GM18508 (cell line): ENCODE results near the gene KIAA2012.

Experiments used
- ATAC-seq: cut with Tn5 transposase; IDR thresholded peaks from one replicate; pipeline ENCODE4 v1.9.1; 2021; ENCODE audit warnings: moderate number of reproducible peaks; ENCODE audit not compliant: insufficient read depth, unreplicated experiment

The KIAA2012 gene

DNA sequence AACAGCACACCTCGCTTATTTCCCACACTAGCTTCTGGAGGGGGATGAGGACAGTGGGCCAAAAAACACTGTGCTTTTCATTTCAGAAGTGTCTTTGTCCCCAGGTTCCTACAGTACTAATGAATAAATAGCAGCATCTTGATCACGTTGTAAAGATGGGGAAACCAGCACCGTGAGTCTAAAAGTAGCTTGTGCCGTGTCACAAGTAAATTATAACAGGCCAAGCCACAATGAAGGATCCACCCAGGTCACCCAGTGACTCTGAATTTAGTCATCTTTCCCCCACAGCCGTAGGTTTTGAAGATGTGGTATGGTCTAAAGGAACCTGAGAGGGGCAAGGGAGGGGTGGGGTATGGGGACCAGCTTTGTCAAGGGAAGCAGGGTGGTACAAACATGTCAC is 30.6 kb upstream of the KIAA2012 start:
- no peak for ATAC-seq

DNA sequence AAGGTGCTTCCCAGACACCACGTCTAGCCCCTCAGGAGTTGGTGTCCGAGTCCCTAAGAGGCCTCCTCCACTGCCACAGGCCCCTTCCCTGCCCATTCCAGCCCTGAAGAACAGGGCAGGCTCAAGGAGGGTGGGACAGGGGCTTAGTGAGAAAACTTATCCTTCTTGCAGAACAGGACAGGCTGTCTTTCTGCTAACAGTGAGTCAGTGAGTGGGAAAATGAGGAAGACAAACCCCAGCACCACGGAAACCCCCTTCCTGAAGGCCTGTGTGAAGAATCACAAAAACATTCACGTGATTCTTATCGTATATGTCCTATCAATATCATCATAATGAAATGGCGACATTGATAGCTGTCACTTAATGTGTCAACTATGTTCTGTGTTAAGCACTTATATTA is 29.6 kb upstream of the KIAA2012 start:
- ATAC-seq, result no peak

DNA sequence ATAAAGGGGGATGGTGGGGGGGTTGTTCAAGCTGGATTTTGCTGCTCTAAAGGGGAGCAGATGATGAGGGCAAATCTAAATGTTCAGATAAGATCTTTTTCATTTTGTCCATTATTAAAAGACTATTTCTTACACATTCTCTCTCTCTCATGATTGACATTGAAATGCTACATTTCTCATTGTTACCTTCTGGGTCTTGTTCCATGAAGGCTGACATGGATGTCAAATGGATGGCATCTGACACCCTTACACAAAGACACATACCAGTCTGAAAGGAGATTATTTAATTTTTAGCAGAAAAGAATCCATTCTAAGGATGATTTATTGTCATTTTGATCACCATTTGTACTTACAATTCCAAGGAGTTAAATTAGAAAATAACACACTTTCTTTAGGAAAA is 28.3 kb upstream of the KIAA2012 start:
- ATAC-seq, result no peak

DNA sequence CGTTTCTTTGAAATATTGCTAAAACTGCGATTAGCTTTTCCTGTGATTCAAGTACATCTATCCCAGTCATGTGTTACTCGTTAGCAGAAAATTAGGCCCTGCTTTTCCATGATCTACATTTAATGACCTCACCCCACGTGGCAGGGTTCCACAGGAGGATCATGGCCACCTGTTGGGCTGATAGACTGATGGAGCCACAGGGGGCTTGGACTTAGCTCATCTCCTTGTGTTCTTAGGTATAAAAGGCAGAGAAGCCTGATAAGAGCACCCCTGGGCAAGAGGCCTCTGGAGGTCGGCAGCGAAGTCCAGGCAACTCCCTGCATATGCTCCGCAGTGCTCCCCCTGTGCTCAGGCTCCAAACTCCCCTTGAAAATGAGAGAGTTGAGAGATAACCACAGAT is 26.5 kb upstream of the KIAA2012 start:
- ATAC-seq, result no peak

DNA sequence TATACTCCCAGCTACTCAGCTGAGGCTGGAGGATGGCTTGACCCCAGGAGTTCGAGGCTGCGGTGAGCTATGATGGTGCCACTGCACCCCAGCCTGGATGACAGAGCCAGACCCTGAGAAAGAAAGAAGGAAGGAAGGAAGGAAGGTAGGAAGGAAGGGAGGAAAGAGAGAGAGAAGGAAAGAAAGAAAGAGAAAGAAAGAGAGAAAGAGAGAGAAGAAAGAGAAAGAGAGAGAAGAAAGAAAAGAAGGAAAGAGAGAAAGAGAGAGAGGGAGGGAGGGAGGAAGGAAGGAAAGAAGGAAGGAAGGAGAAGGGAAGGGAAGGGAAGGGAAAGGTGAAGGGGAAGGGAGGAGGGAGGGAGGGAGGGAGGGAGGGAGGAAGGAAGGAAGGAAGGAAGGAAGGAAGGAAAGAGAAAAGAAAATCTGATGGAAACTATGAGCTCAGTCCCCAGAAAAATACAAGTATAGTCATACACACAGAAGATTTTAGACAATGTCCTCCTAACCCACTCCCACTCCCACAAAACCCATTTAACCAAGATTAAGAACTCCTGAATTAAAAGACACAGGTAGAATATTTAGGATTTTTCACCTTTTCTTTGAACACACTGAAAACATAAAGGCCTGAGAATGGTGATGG is 23.8 kb upstream of the KIAA2012 start:
- no peak for ATAC-seq

DNA sequence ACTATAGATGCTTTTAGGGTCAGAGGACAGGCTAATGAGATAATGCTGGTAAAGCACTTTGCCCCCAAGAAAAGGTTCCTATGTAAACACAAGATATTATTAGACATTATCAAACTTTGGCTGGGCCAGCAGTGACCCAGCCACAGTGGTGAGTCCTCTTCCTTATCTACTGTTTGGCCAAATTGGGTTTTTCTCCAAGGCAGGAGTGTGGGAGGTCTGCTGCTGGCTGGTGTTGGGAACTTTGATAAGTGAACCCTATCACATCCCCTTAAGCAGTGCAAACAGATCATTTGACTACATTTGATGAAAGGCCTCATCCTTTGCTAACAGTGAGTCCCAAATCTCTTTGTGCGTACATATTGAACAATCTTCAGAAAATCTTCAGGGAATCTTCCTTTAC is 23.2 kb upstream of the KIAA2012 start:
- ATAC-seq, result no peak

DNA sequence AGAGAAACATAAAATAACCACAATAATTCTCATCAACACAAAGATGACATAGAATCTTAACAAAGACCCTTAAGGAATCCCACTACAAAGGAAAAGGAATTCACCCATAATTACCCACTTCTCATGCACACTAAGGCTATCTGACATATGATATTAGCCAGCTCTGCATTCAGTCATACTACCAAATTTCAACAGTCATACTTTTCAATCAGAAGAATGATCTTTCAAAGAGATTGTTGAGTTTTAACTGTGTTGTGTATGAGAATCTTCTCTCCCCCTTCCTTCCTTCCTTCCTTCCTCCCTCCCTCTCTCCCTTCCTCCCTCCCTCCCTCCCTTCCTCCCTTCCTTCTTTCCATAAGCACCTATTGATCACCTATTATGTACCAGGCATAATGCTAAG is 22.4 kb upstream of the KIAA2012 start:
- ATAC-seq, result no peak

DNA sequence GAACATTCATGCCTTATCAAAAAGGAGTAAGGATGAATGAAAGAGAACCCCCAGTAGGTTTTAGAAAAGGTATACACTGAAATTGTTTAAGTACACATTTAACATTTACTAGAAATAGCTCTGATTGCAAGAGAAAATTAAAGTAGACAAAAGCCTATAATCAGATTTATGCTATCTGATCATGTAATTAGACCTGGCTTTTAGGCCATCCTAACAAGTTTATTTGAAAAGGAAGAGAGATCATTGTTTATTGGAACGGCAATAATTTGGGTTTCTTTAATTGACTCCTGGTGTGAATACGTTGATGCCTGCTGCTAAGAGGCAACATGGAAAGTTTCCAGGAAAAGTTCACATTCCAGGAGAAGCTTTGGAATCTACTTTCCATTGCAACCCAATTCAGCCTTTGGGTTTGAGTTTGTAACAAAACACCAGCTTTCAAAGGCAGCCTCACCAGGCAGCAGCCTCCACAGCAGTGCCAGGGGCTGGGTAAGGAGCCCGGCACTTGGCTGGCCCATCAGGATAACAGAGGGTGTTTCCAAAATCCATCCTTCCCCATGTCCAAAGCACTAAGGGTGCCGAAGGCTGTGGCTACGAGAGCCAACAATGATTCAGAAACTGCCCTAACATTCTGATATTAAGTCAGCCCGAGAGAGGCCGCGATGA is 21.4 kb upstream of the KIAA2012 start:
- ATAC-seq, result no peak

DNA sequence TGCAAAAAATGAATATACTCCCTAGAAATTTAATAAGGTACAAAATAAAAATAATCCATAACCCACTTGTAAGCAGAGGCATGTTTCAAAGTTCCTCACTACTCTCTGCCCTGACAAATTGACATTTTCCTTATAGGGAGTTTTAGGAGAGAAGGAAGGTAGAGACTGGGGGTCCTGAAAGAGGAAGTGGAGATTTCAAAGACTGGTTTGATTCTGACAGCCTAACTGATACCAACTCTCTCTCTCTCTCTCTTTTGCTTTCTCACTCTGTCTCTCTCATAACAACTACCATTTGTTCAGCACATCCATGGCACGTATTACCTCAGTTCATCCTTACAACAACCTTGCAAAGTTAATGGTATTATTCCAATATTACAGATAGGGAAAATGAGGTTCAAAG is 20.8 kb upstream of the KIAA2012 start:
- no peak for ATAC-seq

DNA sequence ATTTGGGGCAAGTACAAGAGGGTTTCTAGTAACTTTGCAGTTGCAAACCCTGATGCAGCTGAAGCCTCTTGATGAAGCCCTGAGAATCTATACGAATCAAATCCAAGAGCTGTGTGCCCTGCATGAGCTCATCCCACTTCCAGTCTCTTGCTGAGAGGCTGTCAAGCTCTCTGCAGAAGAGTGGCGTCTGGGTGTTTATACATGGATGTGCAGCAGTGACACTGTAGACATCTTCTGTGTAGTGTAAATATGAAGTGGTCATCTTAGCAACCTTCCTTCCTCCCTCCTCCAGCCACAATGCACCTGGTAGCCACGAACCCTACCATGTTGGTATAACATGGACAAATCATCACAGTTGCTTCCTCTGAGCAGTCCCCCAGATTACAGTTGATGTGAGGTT is 18.4 kb upstream of the KIAA2012 start:
- no peak for ATAC-seq

DNA sequence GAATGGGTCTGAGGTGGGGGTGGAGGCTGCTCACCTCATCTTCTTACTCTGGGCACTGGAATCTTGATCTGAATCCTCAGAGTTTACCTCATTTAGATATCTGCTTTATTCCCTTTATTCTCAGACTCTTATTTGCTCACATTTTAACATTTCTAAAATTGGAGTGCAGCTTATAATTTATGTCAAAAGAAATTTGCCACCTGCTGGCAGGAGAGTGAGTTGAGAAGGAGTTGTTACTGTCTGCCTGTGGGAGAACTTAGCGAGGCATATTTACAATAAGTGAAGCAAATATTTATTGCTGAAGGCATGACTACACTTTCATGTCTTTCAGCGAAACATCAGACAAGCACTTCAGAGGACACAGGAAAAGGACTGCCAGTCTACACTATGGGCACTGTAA is 16.4 kb upstream of the KIAA2012 start:
- ATAC-seq, result no peak

DNA sequence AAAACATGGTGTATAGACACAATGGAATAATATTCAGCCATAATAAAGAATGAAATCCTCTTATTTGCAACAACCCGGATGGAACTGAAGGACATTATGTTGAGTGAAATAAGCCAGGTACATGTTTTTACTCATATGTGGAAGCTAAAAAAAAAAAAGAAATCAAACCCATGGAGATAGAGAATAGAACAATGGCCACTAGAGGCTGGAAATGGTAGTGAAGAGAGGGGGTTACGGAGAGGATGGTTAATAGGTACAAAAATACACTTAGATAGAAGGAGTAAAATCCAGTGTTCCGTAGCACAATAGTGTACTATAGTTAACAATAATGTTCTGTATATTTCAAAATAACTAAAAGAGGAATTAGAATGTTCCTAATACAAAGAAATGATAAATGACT is 12.8 kb upstream of the KIAA2012 start:
- ATAC-seq, result no peak

DNA sequence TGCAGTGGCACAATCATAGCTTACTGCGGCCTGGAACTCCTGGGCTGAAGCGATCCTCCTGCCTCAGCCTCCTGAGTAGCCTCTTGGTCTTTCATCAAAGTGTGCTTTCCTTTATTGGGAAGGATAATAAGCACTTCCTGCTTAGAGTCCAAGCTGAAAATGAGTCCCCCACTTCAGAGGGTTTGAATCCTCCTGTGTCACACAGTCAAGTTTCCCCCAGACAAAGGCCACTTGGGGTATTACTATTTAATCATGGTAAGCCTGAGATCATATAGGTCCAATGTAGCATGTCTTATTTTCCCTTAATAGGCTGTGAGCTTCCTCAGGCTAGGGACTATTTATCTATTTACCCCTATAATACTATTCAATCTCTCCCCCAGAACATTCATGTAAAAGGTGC is 11.4 kb upstream of the KIAA2012 start:
- no peak for ATAC-seq

DNA sequence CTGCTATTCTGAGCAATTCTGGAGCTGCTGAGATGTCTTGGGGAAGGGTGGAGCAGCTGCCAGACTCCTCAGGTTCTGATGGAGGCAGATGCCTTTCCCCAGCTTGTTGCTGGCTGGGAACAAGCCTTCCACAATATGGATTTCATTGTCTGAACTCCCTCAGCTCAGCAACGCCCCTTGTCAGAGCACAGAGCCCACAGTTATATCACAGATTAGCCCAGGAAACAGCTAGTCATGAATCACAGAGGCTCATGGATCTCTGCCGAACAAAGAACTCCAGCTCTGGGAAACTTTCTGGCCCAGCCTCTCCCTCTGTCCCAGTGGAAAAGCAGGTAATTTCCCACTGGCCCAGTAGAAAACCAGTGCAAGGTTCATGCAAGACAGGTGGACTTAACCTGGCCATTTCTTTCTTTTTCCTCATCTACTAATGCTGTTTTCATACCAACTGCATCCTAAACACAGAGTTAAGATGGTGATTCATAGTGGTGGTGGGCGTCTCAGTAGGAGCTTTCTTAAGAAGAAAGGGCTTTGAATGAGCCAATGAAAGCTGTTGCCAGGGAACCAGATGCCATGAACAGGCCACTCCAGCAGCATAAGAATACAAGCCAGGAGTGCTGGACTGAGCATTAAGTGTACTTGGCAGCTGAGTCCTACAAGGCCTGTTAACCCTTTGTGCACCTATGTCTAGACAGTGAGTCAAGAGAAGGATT is 8.7 kb upstream of the KIAA2012 start:
- ATAC-seq, result no peak

DNA sequence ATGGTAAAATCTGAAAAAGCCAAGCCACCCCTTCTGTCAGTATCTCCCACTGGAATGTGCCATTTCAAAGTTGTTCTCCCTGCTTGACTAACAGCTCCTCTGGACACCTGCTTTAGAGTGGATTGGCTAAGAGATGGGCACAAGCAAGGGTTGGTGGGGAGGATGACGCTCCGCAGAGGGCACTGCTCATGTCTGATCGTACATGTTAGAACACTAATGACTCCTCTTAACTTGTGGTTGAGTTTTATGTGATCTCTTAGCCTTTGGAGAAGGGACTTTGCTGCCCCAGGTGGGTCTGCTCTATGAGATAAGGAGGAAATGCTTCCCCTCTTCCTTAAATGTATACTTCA is 8.2 kb upstream of the KIAA2012 start:
- no peak for ATAC-seq

DNA sequence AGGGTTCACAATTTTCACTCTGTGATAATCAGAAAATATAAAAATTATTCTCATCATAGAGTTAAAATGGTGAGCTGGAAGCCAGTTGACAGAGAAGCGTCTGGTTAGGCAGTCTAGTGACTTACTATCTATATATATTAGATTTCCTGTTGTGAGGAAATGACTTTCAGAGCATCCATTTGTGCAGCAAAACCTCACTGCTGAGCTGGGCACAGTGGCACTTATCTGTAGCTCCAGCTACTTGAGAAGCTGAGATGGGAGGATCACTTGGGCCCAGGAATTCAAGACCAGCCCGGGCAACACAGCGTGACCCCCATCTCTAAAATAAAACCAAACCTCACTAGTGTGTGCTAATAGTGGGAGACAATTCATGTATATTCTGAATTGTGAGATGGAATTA is 7.2 kb upstream of the KIAA2012 start:
- no peak for ATAC-seq

DNA sequence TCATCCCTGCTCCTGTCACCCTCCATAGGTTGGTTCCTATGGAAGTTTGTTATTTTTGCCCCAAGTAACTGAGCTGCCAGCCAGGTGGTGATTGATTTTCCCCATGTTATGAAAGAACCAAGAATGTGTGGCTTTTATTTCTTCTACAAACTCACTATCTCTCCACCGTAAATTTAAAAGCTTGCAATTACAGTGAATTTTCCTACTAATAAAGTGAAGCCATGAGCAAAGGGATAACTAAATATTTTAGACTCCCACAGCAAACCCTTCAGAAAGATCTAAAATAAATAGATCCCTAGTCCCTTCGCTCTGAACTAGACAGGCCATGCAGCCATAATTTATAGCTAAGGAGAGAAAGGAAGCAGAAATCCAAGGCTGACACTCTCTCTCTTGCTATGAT is 6.2 kb upstream of the KIAA2012 start:
- no peak for ATAC-seq

DNA sequence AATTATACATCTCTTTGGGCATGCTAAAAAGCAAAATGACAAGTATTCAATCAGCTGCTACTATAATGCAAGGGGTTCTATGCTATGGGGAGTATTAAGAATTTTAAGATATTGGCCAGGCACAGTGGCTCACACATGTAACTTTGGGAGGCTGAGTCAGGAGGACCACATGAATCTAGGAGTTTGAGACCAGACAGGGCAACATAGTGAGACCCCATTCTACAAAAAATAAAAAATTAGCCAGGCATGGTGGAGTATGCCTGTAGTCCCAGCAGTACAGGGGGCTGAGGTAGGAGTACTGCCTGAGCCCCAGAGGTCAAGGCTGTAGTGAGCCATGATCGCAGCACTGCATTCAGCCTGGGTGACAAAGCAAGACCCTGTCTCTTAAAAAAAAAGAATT is 5.5 kb upstream of the KIAA2012 start:
- no peak for ATAC-seq

DNA sequence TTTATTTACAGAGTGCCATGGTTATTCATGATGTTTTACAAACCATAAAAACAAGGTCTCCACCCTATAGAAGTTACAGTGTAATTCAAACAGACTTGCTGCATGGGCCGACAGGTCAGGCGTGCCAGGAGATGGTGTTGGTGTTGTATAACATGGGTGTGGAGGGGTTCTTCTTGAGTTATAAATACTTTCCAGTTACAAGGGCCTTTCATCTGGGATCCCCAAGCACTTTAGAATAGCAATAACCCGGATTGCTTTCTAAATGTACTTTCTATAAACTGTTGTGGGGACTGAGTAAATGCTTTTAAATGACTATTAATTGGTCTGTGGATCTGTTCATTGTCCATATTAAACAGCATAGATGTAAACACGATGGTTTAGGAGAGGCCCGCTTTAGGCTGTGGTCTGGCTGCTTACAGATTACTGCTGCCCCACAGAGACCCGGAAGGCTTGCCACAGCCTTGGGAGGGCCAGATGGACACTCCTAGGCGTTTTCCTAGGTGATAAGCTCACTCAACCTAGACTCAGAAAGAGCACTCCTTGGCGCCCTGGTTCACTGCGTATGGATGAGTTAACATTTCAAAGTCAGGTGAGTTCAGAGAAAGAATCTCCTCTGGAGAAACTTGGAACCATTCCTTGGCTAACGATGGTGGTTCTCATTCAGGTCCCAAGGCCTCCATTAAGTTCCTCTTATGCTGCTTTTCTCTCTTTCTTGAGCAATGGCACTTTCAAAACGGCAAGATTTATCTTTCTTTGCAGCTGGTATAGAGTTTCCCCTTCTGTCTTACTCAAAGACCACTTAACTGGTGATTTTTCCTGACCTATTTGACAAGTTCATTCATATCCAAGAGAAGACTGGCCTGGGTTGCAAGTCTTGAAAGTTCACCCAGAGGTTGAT is 3.6 kb upstream of the KIAA2012 start:
- no peak for ATAC-seq

DNA sequence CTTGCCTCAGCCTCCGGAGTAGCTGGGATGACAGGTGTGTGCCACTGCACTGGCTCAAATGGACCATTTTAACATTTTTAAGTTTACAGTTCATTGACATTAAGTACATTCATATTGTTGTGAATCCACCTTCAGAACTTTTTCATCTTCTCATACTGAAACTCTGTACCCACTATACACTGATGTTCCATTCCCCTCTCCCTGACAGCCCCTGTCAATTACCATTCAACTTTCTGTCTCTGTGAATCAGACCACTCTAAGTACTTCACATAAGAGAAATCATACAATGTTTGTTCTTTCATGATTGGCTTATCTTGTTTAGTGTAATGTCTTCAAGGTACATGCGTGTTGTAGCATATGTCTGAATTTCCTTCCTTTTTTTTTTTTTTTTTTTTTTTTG is 1.9 kb upstream of the KIAA2012 start:
- ATAC-seq, result no peak

DNA sequence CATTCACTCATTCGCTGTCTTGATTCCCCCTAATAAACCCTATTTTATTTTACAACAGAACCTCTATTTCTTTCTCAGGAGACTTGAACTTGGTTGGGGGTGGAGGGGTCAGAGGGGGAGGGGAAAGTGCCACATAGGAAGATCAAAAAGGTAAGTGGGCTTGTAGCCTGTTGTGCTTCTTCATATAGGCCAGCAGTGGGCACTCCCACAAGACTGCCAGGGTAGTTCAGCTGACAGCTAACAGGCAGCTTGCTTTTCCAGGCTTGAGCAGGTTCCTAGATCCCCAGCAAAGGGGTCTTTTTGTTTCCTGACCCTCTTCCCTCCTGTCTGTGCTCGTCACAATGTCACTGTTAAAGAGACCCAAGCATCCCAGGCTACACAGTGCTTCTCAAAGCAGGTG is 829 bp upstream of the KIAA2012 start:
- ATAC-seq, result no peak
